GM10266 (cell line): Measurements from ENCODE around the gene ASTL.

Experiments
- DNase-seq: peaks from one replicate; pipeline ENCODE4 v3.0.0; 2012; ENCODE audit errors: extremely low spot score
- CTCF ChIP-seq: IDR thresholded peaks from 2 replicates; pipeline ENCODE4 v1.5.1; 2012; ENCODE audit warnings: mild to moderate bottlenecking, low read depth; ENCODE audit not compliant: control insufficient read depth, insufficient read depth; ENCODE audit errors: missing control alignments

The ASTL gene

GRCh38 chr2:96137321-96138178, 752 bp downstream of the ASTL start:
- no peak for DNase-seq
- TF ChIP-seq CTCF = no peak

- no peak for DNase-seq
- TF ChIP-seq CTCF = no peak
Observed at GRCh38 chr2:96136129-96136720, 2.1 kb downstream of the ASTL start.

- no peak for DNase-seq
- no peak for TF ChIP-seq CTCF
Observed at GRCh38 chr2:96135621-96136020, 2.7 kb downstream of the ASTL start.

GRCh38 chr2:96135171-96135570, 3.1 kb downstream of the ASTL start:
- DNase-seq = no peak
- no peak for TF ChIP-seq CTCF

GRCh38 chr2:96134421-96134820, 3.9 kb downstream of the ASTL start:
- TF ChIP-seq CTCF = no peak
- DNase-seq = no peak

GRCh38 chr2:96131813-96132745, 6.2 kb downstream of the ASTL start:
- DNase-seq = no peak
- TF ChIP-seq CTCF = no peak
